ENCODE results near the gene SSBP3.

The SSBP3 gene

GRCh38 chr1:54265659-54266058 is 140.5 kb downstream of the SSBP3 start:
- DNase-seq (ENCODE audit: low spot score): no peak

- no peak for DNase-seq (ENCODE audit: low spot score)
These were observed 141.1 kb downstream of the SSBP3 start for GRCh38 chr1:54265126-54265525.

GRCh38 chr1:54263601-54264226 is 142.5 kb downstream of the SSBP3 start:
- DNase-seq (ENCODE audit: low spot score): no peak

GRCh38 chr1:54262244-54262643 is 143.9 kb downstream of the SSBP3 start:
- DNase-seq (ENCODE audit: low spot score): no peak

DNA sequence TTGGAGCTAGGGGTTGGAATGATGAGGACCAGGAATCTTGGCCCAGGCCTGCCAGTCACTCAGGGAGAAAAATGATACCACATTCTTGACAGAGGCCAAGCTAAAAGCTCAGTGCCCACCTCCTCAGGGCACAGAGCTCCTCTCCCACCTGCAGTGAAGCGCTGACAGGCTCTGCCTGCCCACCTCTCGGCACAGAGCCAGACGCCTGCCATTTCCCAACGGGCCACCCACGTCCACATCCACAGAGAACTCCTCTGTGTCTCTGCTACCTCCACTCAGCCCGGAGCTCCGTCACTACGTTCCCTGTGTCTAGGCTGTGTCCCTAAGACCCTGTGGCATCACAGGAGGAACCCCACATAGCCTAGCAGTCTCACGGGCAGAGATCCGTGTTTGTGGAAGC is 145.4 kb downstream of the SSBP3 start:
- no peak for DNase-seq (ENCODE audit: low spot score)

DNA sequence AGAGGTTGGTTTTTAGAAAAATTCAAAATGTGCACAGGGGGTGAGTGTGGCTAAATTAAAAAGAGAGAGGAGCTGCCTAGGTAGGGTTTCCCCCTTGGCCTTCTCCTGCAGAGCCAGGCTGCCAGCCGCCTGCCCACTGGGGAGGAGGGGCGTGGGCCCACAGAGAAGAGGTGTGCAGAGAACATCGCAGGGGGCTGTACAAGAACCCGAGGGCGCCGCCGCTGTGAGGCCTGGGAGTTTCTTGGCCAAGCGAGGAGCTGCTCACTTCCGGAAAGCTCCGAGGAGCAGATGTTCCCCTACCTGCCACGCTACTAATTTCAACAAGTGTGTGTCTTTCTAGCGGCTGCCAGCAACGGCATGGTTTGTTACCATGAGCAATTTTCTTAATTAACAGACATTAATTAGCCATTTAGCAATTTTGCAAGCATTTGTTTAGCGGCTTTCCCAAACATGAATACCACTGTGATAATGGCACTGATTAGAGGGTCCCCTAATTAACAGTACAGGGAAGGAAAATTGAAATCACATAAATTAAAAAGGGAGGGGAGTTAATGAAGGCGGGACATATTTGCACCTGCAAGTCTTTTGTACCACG is 146.6 kb downstream of the SSBP3 start:
- DNase-seq (ENCODE audit: low spot score): no peak

- DNase-seq (ENCODE audit: low spot score): no peak
These were observed 148.3 kb downstream of the SSBP3 start for GRCh38 chr1:54257876-54258275.

DNA sequence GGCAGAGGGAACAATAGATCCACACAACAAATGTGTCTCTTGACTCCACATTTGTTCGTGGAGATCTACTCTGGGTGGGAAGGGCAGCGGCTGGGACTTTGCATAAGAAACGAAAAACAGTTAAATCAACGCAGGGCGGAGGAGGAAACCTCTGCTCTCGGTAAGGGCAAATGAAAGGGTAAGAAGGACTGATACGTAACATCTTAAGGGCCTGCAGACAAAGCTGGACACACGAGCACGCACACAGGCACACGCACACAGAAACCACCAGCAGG is 148.9 kb downstream of the SSBP3 start:
- no peak for DNase-seq (ENCODE audit: low spot score)

GRCh38 chr1:54256522-54257345 is 149.5 kb downstream of the SSBP3 start:
- DNase-seq (ENCODE audit: low spot score): no peak

- no peak for DNase-seq (ENCODE audit: low spot score)
These were observed 151.0 kb downstream of the SSBP3 start for GRCh38 chr1:54255026-54255702.

- DNase-seq (ENCODE audit: low spot score): no peak
These were observed 152.1 kb downstream of the SSBP3 start for GRCh38 chr1:54254055-54254454.

DNA sequence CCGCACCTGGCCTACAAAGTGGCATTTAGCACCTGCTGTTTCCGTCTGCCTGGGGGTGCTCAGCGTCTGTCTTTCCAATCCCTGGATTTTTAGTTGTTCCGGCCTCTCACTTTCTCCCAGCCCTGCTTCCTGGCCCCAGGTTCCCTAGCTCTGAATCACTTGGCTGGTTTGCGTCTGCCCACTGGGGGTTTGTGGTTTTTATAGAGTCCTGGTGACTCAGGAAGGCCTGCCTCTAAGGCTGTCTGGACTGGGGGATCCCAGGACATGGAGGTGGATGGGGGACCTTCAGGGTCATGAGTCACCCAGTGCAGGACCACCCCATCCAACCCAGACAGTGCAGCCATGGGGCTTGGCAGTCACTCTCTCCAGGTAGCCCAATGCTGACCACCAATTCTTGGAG is 152.7 kb downstream of the SSBP3 start:
- no peak for DNase-seq (ENCODE audit: low spot score)

DNA sequence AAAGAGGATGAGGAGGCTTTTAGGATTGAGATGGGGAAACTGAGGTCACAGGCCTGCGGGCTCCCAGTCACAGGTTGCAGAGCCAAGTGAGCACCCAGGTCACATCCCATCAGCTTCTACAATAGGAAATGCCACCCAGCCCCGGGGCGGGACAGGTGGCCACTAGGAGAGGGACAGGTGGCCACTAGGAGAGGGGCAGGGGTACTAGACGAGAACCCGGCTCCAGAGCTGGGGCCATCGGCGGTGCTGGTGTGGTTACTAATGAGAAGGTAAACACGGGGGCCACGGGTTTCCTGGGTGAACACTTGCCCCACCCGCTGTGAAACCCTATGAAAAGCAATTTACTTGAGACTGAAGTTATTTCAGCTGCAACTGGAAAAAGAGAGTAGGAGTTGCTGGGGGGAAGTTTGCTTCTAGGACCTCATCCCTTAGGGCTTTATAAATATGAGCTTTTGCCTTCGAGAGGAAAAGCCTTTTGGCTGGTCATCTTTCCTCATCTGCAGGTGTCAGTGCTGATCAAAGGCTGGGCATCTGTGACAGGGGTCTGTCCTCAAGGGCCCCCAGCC is 153.7 kb downstream of the SSBP3 start:
- DNase-seq (ENCODE audit: low spot score): no peak

DNA sequence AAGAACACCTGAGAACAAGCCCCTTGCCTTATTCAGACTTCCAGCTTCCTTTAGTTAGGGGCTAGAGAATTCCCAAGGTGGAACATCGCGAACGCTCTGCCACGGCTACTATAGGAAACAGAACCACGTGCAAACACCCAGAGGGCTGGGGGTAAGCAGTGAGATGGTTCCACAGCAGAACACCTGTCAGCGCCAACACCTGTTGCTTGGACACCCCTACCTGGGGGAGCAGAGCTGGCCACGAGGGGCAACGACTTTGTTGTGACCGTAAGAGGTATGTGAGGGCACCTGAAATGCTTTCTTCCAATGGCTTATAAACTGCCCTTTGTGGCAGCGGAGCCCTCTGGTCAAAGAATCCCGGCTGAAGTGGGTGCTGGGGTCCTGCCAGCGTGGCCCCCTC is 155.5 kb downstream of the SSBP3 start:
- DNase-seq (ENCODE audit: low spot score): no peak

DNA sequence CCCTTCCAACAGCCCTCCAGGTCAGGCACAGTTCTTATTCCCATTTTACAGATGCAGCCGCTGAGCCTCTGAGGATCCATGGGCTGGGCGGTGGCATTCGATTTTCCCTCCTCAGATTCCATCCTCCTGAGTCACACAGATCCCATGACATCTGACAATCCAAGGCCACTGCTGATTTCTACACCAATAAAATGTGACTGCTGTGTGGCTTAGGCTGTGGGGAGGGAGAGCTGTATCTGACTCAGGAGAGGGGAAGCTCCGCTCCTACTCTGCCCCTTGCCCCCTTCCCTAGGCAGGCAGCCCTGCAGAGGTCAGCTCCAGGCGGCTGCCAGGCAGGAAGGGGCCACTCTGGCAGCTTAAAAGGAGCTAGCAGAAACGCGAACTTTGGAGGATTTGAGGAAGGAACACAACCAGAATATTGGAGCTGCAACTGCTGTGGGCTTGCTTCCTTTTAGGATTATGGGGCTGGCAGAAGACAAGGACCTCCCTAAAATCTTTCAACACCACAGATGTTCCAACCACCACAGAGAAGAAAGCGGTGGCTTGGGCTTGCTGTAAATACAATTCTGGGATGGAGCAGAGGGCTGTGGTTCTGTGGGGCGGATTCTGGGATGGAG is 156.3 kb downstream of the SSBP3 start:
- peak; percentile 54 for DNase-seq (ENCODE audit: low spot score)

- DNase-seq (ENCODE audit: low spot score): no peak
These were observed 157.2 kb downstream of the SSBP3 start for GRCh38 chr1:54248966-54249365.

- no peak for DNase-seq (ENCODE audit: low spot score)
These were observed 158.2 kb downstream of the SSBP3 start for GRCh38 chr1:54247863-54248515.

GRCh38 chr1:54246116-54246721 is 160.0 kb downstream of the SSBP3 start:
- no peak for DNase-seq (ENCODE audit: low spot score)

DNA sequence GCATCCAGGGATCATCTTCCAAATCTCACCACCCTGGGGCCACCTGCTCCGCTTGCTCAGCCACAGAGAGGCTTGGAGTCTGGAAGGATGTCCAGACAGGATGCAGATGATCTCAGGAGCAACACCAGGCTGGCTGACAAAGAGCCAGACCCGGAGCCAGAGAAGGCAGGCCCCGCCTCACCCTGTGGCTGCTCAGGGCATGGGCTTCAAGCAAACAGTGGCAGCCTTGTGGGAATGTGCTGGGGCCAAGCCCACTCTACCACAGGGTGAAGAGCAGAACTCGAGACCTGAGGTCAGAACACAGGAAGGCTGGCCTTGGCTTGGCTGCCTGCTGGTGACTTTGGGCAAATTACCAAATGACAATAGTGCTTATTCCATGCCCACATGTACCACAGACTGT is 160.7 kb downstream of the SSBP3 start:
- no peak for DNase-seq (ENCODE audit: low spot score)

DNA sequence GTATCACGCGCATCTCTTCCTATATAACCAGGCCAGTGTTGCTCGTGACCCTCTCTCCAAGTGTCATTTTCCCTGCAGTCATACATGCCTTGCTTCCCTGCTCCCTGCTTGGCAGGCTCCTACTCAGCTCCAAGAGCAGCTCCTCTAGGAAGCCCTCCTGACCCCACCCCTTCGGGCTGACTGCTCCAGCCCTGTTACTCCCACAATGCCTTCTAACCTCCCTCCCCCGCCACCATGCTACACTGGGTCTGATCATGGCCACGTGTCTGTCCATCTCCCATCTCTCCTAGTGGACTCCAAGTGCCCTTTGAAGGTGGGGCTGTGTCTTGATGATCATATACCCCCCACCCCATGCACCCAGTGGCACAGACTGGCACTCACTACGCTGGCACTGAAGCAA is 161.5 kb downstream of the SSBP3 start:
- DNase-seq (ENCODE audit: low spot score): no peak

DNA sequence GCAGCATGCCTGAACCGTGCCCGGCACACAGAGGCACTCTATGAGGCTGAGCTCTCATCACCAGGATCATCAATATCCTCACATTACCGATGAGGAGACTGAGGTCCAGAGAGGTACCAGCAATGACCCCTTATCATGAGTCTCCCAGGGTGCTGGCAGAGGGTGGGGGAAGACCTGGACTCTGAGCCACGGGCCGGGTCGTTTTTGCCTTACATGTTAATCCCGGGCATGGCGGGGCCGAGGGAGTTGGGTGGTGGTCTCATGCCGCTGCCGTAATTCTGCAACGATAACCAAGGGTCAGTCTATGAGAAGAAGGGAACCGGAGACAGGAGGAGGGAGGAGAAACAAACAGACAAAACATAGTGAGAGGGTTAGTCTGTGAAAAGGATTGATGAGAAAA is 163.2 kb downstream of the SSBP3 start:
- no peak for DNase-seq (ENCODE audit: low spot score)
